Retina (tissue), 1 donor: ENCODE data around the gene RNASE8.
"Not testable (repeated sequence)": the region's sequence is repeated elsewhere in the genome, so short reads cannot be mapped to it uniquely, and the experiment has no call there.

Experiments
- DNase-seq: peaks from one replicate; pipeline ENCODE4 v3.0.0-alpha.2; 2016

RNASE8 gene

GRCh38 chr14:21057803-21058675 lies at the start of gene RNASE8:
Gene RNASE8 (plus strand): TSS chr14:21057822. CDS start chr14:21057893, 71 bp downstream.
- no peak for DNase-seq

- not testable (repeated sequence) for DNase-seq
Observed at GRCh38 chr14:21009721-21010120, 47.9 kb upstream of the RNASE8 start.

- DNase-seq = no peak
Observed at GRCh38 chr14:21011136-21011535, 46.5 kb upstream of the RNASE8 start.

GRCh38 chr14:21014761-21015190 lies 42.8 kb upstream of the RNASE8 start:
- peak; percentile 88 for DNase-seq

GRCh38 chr14:21015312-21015711 lies 42.3 kb upstream of the RNASE8 start:
- no peak for DNase-seq

- no peak for DNase-seq
Observed at GRCh38 chr14:21016413-21017190, 41.0 kb upstream of the RNASE8 start.

- no peak for DNase-seq
Observed at GRCh38 chr14:21017528-21018245, 39.9 kb upstream of the RNASE8 start.

GRCh38 chr14:21018286-21018685 lies 39.3 kb upstream of the RNASE8 start:
- DNase-seq = no peak

GRCh38 chr14:21018781-21019180 lies 38.8 kb upstream of the RNASE8 start:
- no peak for DNase-seq

GRCh38 chr14:21019366-21019765 lies 38.3 kb upstream of the RNASE8 start:
- no peak for DNase-seq

GRCh38 chr14:21020977-21021545 lies 36.6 kb upstream of the RNASE8 start:
- DNase-seq = no peak

- no peak for DNase-seq
Observed at GRCh38 chr14:21022686-21023085, 34.9 kb upstream of the RNASE8 start.

- no peak for DNase-seq
Observed at GRCh38 chr14:21023174-21023573, 34.4 kb upstream of the RNASE8 start.

GRCh38 chr14:21023817-21024584 lies 33.6 kb upstream of the RNASE8 start:
- no peak for DNase-seq

GRCh38 chr14:21024585-21025370 lies 32.8 kb upstream of the RNASE8 start, which contains the start of gene NDRG2:
Gene NDRG2 (minus strand): TSS chr14:21025061. CDS start chr14:21023315, 1,746 bp downstream.
- DNase-seq = peak; percentile 87

GRCh38 chr14:21025371-21026273 lies 32.0 kb upstream of the RNASE8 start:
- DNase-seq = peak; percentile 81

GRCh38 chr14:21026274-21026987 lies 31.2 kb upstream of the RNASE8 start:
- no peak for DNase-seq

GRCh38 chr14:21026988-21027315 lies 30.7 kb upstream of the RNASE8 start:
- no peak for DNase-seq

- DNase-seq = no peak
Observed at GRCh38 chr14:21029917-21030316, 27.7 kb upstream of the RNASE8 start, which contains the start of gene TPPP2. Gene TPPP2 (plus strand): TSS chr14:21030217. CDS start chr14:21030582, 365 bp downstream.
